ENCODE data around the gene PHIP. TPM values are rescaled to one million over a fixed set of nuclear protein-coding genes. Genes with fewer than 3 reads are reported as not detected.
A peak's percentile ranks its signal among the peaks of the same experiment; 100 is the strongest.
"Not testable (repeated sequence)": the region's sequence is repeated elsewhere in the genome, so short reads cannot be mapped to it uniquely, and the experiment has no call there.

Gene PHIP
- total RNA-seq, 6 donors from 2014 or later: 19.3 to 74.7 (median 25.8) TPM

DNA sequence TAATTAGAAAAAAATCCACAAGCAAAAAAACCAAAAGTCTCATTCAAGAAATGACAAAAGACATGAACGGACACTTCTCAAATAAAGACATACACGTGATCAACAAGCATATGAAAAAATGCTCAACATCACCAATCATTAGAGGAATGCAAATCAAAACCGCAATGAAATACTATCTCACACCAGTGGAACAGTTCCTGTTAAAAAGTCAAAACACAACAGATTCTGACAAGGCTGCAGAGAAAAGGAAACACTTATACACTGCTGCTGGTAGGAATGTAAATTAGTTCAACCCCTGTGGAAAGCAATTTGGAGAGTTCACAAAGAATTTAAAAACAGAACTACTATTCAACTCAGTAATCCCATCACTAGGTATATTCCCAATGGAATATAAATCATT lies 152.7 kb downstream of the PHIP start:
- H3K9me3 ChIP-seq: peaks cover 0 to 12% (median 7%) of the 10 kb centered on the region in 4 donors
- DNase-seq: no peak
- no peak overlapping the region for H3K4me3 ChIP-seq
- TF ChIP-seq EP300 (IDR thresholded peaks at IDR 0.05) (no peak), POLR2A (IDR thresholded peaks at IDR 0.05) (no peak)
- no peak for ATAC-seq (ENCODE audit: low FRiP score in 2 of 2)
- no peak overlapping the region for H3K27ac ChIP-seq
- no peaks in the 10 kb centered on the region for H3K4me1 ChIP-seq
- 88 to 90% methylated on average over 3 of the region's 3 CpGs for WGBS, 2 donors
- H3K27me3 ChIP-seq: no peaks in the 10 kb centered on the region
- H3K36me3 ChIP-seq: no peaks in the 10 kb centered on the region

DNA sequence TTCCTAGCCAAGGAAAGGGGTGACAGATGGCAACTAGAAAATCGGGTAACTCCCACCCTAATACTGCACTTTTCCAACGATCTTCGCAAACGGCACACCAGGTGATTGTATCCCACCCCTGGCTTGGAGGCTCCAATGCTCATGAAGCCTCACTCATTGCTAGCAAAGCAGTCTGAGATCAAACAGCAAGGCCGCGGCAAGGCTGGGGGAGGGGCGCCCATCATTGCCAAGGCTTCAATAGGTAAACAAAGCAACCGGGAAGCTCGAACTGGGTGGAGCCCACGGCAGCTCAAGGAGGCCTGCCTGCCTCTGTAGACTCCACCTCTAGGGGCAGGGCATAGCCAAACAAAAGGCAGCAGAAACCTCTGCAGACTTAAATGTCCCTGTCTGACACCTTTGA lies 156.9 kb downstream of the PHIP start:
- H3K36me3 ChIP-seq; H3K27me3 ChIP-seq; H3K4me1 ChIP-seq; H3K4me3 ChIP-seq; ATAC-seq (ENCODE audit: low FRiP score in 2 of 2); H3K27ac ChIP-seq: not testable (repeated sequence)
- H3K9me3 ChIP-seq: peaks cover 0 to 14% (median 9%) of the 10 kb centered on the region in 4 donors
- 88 to 91% methylated on average over 8 to 10 of the region's 10 CpGs for WGBS, 2 donors
- peak in 1 of 2 donors; percentile 52 for DNase-seq

DNA sequence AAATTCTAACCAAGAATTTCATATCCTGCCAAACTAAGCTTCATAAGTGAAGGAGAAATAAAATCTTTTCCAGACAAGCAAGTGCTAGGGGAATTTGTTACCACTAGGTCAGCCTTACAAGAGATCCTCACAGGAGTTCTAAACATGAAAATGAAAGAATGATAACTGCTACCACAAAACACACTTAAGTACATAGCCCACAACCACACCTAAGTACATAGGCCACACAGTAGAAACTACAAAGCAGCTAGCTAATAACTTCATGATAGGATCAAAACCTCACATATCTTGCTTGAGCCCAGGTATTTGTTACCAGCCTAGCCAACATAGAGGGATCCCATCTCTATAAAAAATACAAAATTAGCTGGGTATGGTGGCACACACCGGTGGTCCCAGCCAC lies 160.3 kb downstream of the PHIP start:
- TF ChIP-seq POLR2A (IDR thresholded peaks at IDR 0.05) (no peak), POLR2AphosphoS5 (IDR thresholded peaks at IDR 0.05) (no peak), EP300 (IDR thresholded peaks at IDR 0.05) (no peak)
- TF ChIP-seq, protein P1, sequence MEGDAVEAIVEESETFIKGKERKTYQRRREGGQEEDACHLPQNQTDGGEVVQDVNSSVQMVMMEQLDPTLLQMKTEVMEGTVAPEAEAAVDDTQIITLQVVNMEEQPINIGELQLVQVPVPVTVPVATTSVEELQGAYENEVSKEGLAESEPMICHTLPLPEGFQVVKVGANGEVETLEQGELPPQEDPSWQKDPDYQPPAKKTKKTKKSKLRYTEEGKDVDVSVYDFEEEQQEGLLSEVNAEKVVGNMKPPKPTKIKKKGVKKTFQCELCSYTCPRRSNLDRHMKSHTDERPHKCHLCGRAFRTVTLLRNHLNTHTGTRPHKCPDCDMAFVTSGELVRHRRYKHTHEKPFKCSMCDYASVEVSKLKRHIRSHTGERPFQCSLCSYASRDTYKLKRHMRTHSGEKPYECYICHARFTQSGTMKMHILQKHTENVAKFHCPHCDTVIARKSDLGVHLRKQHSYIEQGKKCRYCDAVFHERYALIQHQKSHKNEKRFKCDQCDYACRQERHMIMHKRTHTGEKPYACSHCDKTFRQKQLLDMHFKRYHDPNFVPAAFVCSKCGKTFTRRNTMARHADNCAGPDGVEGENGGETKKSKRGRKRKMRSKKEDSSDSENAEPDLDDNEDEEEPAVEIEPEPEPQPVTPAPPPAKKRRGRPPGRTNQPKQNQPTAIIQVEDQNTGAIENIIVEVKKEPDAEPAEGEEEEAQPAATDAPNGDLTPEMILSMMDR (IDR thresholded peaks at IDR 0.05): no peak
- H3K36me3 ChIP-seq: no peaks in the 10 kb centered on the region
- WGBS, 2 donors: 100% methylated on average over 1 of the region's 1 CpG
- no peaks in the 10 kb centered on the region for H3K4me1 ChIP-seq
- DNase-seq (no peak), ATAC-seq (ENCODE audit: low FRiP score in 2 of 2) (no peak)
- H3K27me3 ChIP-seq: no peaks in the 10 kb centered on the region
- H3K9me3 ChIP-seq: peaks cover 0 to 14% (median 5%) of the 10 kb centered on the region in 4 donors
- H3K27ac ChIP-seq: no peak overlapping the region
- no peak overlapping the region for H3K4me3 ChIP-seq

DNA sequence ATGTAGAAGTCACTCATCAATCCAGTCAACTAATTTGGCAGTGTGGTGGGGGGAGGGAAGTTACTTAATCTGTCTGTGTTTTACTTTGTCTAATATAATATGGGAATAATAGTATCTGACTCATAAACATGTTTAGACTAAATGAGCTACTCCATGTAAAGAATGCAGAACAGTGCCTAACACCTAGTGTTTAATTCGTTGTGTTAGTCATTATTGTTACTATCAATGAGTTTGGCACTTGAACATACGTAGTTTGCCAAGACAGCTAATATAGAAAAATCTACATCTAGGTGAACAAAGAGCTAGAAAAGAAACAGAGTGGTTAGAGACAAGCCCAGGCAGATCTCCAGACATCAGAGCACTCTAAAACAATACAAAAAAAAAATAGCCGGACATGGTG lies 161.6 kb downstream of the PHIP start:
- Histone ChIP-seq H3K36me3 (no peaks in the 10 kb centered on the region), H3K4me3 (no peak overlapping the region), H3K27me3 (no peaks in the 10 kb centered on the region), H3K27ac (no peak overlapping the region), H3K4me1 (no peaks in the 10 kb centered on the region), H3K9me3 (peaks cover 0 to 11% (median 4%) of the 10 kb centered on the region in 4 donors)
- DNase-seq (no peak), ATAC-seq (ENCODE audit: low FRiP score in 2 of 2) (no peak)
- WGBS, 2 donors: 88 to 89% methylated on average over 3 of the region's 3 CpGs
- TF ChIP-seq POLR2AphosphoS5 (IDR thresholded peaks at IDR 0.05): no peak
- TF ChIP-seq EP300 (IDR thresholded peaks at IDR 0.05): no peak
- no peak for TF ChIP-seq POLR2A (IDR thresholded peaks at IDR 0.05)
- TF ChIP-seq, protein P1 (IDR thresholded peaks at IDR 0.05): no peak

DNA sequence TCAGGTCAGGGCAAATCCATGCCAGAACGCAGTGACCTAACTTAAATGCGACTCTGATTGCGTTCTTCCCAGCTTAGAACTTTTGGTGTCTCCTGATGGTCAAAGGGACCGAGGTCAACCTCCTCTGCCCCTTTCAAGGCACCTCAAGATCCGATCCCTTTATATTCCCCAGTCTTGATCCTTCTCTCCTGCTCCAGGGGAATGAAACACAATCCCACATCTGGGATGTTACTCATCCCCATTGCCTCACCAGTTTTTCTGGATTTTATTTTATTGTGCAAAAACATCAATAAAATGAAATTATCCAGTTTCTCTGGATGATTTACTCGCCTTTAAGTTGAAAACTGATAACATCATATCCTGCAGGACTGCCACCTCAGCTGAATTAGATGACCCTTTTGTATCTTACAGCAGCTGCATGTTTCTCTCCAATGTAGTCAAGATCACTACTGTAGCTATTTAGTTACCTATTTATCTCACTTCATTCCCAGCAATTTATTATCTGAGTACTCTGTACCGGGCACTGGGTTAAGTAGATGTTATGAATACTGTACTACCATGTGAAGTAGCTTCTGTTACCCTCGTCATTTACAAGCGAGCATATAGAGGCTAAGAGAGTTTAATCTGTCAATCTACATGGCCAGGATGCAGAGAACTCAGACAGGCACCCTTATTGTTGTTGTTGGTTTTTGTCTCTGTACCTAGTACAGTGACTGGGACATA lies 166.7 kb downstream of the PHIP start:
- Histone ChIP-seq H3K4me3 (peak overlapping the region in 1 of 4 donors; percentile 47), H3K36me3 (no peaks in the 10 kb centered on the region), H3K27me3 (no peaks in the 10 kb centered on the region), H3K9me3 (no peaks in the 10 kb centered on the region), H3K27ac (no peak overlapping the region), H3K4me1 (peaks cover 0 to 19% (median 11%) of the 10 kb centered on the region in 4 donors)
- ATAC-seq (ENCODE audit: low FRiP score in 2 of 2): no peak
- DNase-seq: no peak
- TF ChIP-seq, protein P1 (IDR thresholded peaks at IDR 0.05): no peak
- 74 to 78% methylated on average over 9 of the region's 9 CpGs for whole genome bisulfite sequencing, 2 donors

DNA sequence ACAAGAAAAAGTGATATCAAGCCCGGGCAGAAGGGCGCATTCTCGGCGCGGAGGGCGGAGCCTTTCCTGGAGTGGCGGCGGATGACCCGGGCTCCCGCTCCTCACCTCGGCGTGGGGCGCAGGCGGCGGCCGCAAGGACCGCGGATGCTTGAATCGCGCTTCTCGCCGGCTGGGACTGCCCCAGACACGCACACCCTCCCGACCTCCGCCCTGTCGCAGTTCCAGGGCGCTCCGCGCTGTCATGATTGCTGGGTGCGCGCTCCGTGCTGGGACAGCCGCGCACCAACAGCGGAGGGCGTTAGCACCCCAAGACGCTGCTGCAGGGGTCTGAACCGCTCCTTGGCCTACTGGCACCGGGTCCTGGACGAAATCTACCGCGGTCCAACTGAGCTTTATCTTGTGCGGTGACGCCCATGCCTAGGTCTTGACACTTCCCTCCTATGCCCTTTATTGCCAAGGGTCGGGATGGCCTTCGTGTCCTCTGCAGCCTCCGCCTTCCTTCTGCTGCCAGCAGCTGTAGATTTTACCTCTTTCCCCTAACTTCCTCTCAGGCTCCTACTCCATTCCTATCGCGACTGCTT lies 167.4 kb downstream of the PHIP start:
- WGBS, 2 donors: 4 to 5% methylated on average over 24 to 44 of the region's 49 CpGs
- Histone ChIP-seq H3K36me3 (no peaks in the 10 kb centered on the region), H3K27ac (no peak overlapping the region), H3K9me3 (no peaks in the 10 kb centered on the region), H3K4me3 (peak overlapping the region in 3 of 4 donors; percentile 37 to 50 (median 47)), H3K4me1 (peaks cover 0 to 19% (median 11%) of the 10 kb centered on the region in 4 donors), H3K27me3 (no peaks in the 10 kb centered on the region)
- ATAC-seq (ENCODE audit: low FRiP score in 2 of 2) (peak; percentile 49 to 80), DNase-seq (peak; percentile 26 to 87)
- no peak for TF ChIP-seq POLR2A (IDR thresholded peaks at IDR 0.05)
- no peak for TF ChIP-seq POLR2AphosphoS5 (IDR thresholded peaks at IDR 0.05)
- TF ChIP-seq, protein P1 (IDR thresholded peaks at IDR 0.05): no peak
- no peak for TF ChIP-seq EP300 (IDR thresholded peaks at IDR 0.05)

Measured in upper lobe of left lung (tissue), 6 donors.